ENCODE data around the gene HEXB.

- no peak for TF ChIP-seq CTCF (IDR thresholded peaks at IDR 0.05)
- no peak for TF ChIP-seq POLR2A (IDR thresholded peaks at IDR 0.05)
Measured at GRCh38 chr5:74679966-74680365, 5.1 kb upstream of the HEXB start.

Measured in lower leg skin (tissue), 3 donors.